IMR-90 (cell line): ENCODE results near the gene LRRC3C. TPM values are rescaled to one million over a fixed set of nuclear protein-coding genes. Genes with fewer than 3 reads are reported as not detected.

ENCODE experiments used
- ATAC-seq: fragments of 200-7000 bp; cut with Tn5 transposase; 2 replicates; pipeline ENCODE4 v1.9.1; 2020; ENCODE audit warnings: low read depth, mild to moderate bottlenecking, moderate library complexity
- BruUV-seq: library from RNA; stranded (reverse); fragments of 400-500 nt; replicated peaks from 2 replicates; lab custom pipeline; 2021; lab: Mats Ljungman, UMichigan
- CTCF ChIA-PET: fragments of 300-600 bp; formaldehyde crosslinking; extraction: SDS; loops from one replicate; lab custom pipeline; 2021; ENCODE audit warnings: antibody characterized with exemption; lab: Yijun Ruan, JAX
- POLR2A ChIA-PET: fragments of 300-600 bp; sonication (Branson Sonifier 250); formaldehyde crosslinking; loops from one replicate; lab custom pipeline; 2022; ENCODE audit warnings: antibody characterized with exemption; ENCODE audit not compliant: unreplicated experiment; lab: Charles Lee
- DNase-seq: peaks from one replicate; pipeline ENCODE4 v3.0.0; 2013
- H2AFZ ChIP-seq: replicated peaks from 2 replicates; pipeline ENCODE3; 2013; ENCODE audit warnings: low read length, mild to moderate bottlenecking; ENCODE audit not compliant: poor library complexity
- H2AK5ac ChIP-seq: 2 replicates; pipeline ENCODE4 v1.6.1; 2013; ENCODE audit warnings: low read depth, low read length, inconsistent platforms
- H2AK9ac ChIP-seq: replicated peaks from 2 replicates; pipeline ENCODE3; 2013; ENCODE audit warnings: mild to moderate bottlenecking, low read depth, low read length, moderate library complexity; ENCODE audit not compliant: poor library complexity
- H2BK120ac ChIP-seq: 2 replicates; pipeline ENCODE4 v1.6.1; 2013; ENCODE audit warnings: low read depth, low read length, inconsistent platforms
- H2BK15ac ChIP-seq: 3 replicates; pipeline ENCODE4 v1.6.1; 2013; ENCODE audit warnings: low read depth, low read length, inconsistent platforms
- H2BK20ac ChIP-seq: 2 replicates; pipeline ENCODE4 v1.6.1; 2013; ENCODE audit warnings: low read depth, mild to moderate bottlenecking, inconsistent platforms, low read length, moderate library complexity
- H2BK5ac ChIP-seq: 2 replicates; pipeline ENCODE4 v1.6.1; 2013; ENCODE audit warnings: mild to moderate bottlenecking, low read depth, low read length, inconsistent platforms; ENCODE audit not compliant: poor library complexity, severe bottlenecking
- H3K14ac ChIP-seq: replicated peaks from 2 replicates; pipeline ENCODE4 v1.6.1; 2013; ENCODE audit warnings: low read depth, low read length, inconsistent platforms
- H3K18ac ChIP-seq: 2 replicates; pipeline ENCODE4 v1.6.1; 2013; ENCODE audit warnings: low read depth, low read length, control low read depth
- H3K23ac ChIP-seq: 2 replicates; pipeline ENCODE4 v1.6.1; 2013; ENCODE audit warnings: low read depth, low read length, inconsistent platforms
- H3K27ac ChIP-seq: 2 replicates; pipeline ENCODE4 v1.5.1; 2013; ENCODE audit warnings: mild to moderate bottlenecking, control low read depth, low read length; ENCODE audit not compliant: insufficient read depth
- H3K27me3 ChIP-seq: 2 replicates; pipeline ENCODE4 v1.6.1; 2013; ENCODE audit warnings: low read length; ENCODE audit not compliant: control insufficient read depth, insufficient read depth
- H3K36me3 ChIP-seq: 2 replicates; pipeline ENCODE4 v1.6.1; 2013; ENCODE audit warnings: low read length, mixed read lengths; ENCODE audit not compliant: control insufficient read depth, insufficient read depth
- H3K4ac ChIP-seq: 2 replicates; pipeline ENCODE4 v1.6.1; 2013; ENCODE audit warnings: low read depth, low read length, inconsistent platforms
- H3K4me1 ChIP-seq: 2 replicates; pipeline ENCODE4 v1.6.1; 2013; ENCODE audit warnings: low read length, mixed read lengths; ENCODE audit not compliant: control insufficient read depth, insufficient read depth
- H3K4me2 ChIP-seq: 2 replicates; pipeline ENCODE4 v1.6.1; 2013; ENCODE audit warnings: low read depth, mild to moderate bottlenecking, control low read depth, low read length, moderate library complexity
- H3K4me3 ChIP-seq: 2 replicates; pipeline ENCODE4 v1.5.1; 2013; ENCODE audit warnings: low read depth, mild to moderate bottlenecking, control low read depth, low read length, moderate library complexity; ENCODE audit not compliant: insufficient read depth
- H3K56ac ChIP-seq: 2 replicates; pipeline ENCODE4 v1.6.1; 2013; ENCODE audit warnings: low read length, inconsistent platforms; ENCODE audit not compliant: insufficient read depth; ENCODE audit errors: extremely low read depth
- H3K79me1 ChIP-seq, 2 experiments: 2 replicates each; pipeline ENCODE4 v1.6.1; 2013; ENCODE audit warnings: low read length in 2 of 2, inconsistent platforms in 1 of 2, low read depth in 1 of 2
- H3K9ac ChIP-seq: 2 replicates; pipeline ENCODE4 v1.6.1; 2013; ENCODE audit warnings: low read depth, low read length, control low read depth
- H3K9me1 ChIP-seq: 2 replicates; pipeline ENCODE4 v1.6.1; 2013; ENCODE audit warnings: low read length, inconsistent platforms; ENCODE audit not compliant: insufficient read depth
- H3K9me3 ChIP-seq: 2 replicates; pipeline ENCODE4 v1.6.1; 2013; ENCODE audit warnings: low read length; ENCODE audit not compliant: control insufficient read depth, insufficient read depth
- H4K20me1 ChIP-seq: 2 replicates; pipeline ENCODE4 v1.6.1; 2013; ENCODE audit warnings: low read length, inconsistent platforms; ENCODE audit not compliant: insufficient read depth
- H4K5ac ChIP-seq: 2 replicates; pipeline ENCODE4 v1.6.1; 2013; ENCODE audit warnings: mild to moderate bottlenecking, low read depth, low read length, control low read depth
- H4K8ac ChIP-seq, 2 experiments: 2 replicates each; pipeline ENCODE4 v1.6.1; 2013; ENCODE audit warnings: low read depth in 2 of 2, low read length in 2 of 2, control low read depth in 1 of 2, inconsistent platforms in 1 of 2
- H4K91ac ChIP-seq: 2 replicates; pipeline ENCODE4 v1.6.1; 2013; ENCODE audit warnings: low read depth, low read length, inconsistent platforms; ENCODE audit not compliant: insufficient read depth
- MAZ ChIP-seq: IDR thresholded peaks from 2 replicates; pipeline ENCODE4 v1.6.1; 2012; ENCODE audit warnings: low read depth, mild to moderate bottlenecking, low read length, improper control_type of control experiment, moderate library complexity, borderline replicate concordance
- RAD21 ChIP-seq: IDR thresholded peaks from 2 replicates; pipeline ENCODE4 v1.6.1; 2012; ENCODE audit warnings: low read length, improper control_type of control experiment
- RFX5 ChIP-seq: IDR thresholded peaks from 2 replicates; pipeline ENCODE4 v1.8.0; 2012; ENCODE audit warnings: low read depth, mild to moderate bottlenecking, low read length, moderate library complexity
- WGBS, 2 experiments: methylation state at CpG; one replicate each; pipeline versions ENCODE4 v1.1.5 to v1.1.7; 2013; ENCODE audit warnings: missing lambda C conversion rate in 2 of 2; ENCODE audit not compliant: insufficient read length in 1 of 2; ENCODE audit errors: extremely low coverage in 2 of 2; 5-methylcytosine and 5-hydroxymethylcytosine counted together
- dilution Hi-C: fragments of 300-500 bp; cut with HindIII; formaldehyde crosslinking; loops from one replicate; pipeline ENCODE4 v1.14.3; 2018; ENCODE audit warnings: low sequenced_read_pairs; ENCODE audit not compliant: unreplicated experiment
- in situ Hi-C: fragments of 300-500 bp; cut with MboI; formaldehyde crosslinking; loops from 3 replicates; pipeline ENCODE4 v1.14.3; 2019; ENCODE audit warnings: low sequenced_read_pairs, inconsistent platforms, mixed read lengths
- intact Hi-C: fragments of 100-400 bp; cut with micrococcal nuclease; formaldehyde crosslinking; loops from 2 replicates; pipeline ENCODE4 v1.10.0; 2022
- polyA plus RNA-seq, 3 experiments: library from polyadenylated mRNA; depleted of rRNA; stranded (reverse); fragments of >200 nt; gene quantifications; 2 replicates each; pipeline ENCODE4 v1.2.3, GENCODE V29; 2012; ENCODE audit warnings: low replicate concordance in 1 of 3
- total RNA-seq: library from RNA; depleted of rRNA; stranded (reverse); fragments of >200 nt; gene quantifications from 2 replicates; pipeline ENCODE4 v1.2.3, GENCODE V29; 2012
- TF ChIP-seq, protein P1 (sequence below): fragments of 150-350 bp; IDR thresholded peaks from 2 replicates; pipeline ENCODE4 v1.6.1; 2017; ENCODE audit warnings: mild to moderate bottlenecking, antibody characterized with exemption, low read length, low read depth

LRRC3C gene
- total and polyA plus RNA-seq, 2 of the 4 experiments (the other 2 are of a cell fraction), result not detected

DNA sequence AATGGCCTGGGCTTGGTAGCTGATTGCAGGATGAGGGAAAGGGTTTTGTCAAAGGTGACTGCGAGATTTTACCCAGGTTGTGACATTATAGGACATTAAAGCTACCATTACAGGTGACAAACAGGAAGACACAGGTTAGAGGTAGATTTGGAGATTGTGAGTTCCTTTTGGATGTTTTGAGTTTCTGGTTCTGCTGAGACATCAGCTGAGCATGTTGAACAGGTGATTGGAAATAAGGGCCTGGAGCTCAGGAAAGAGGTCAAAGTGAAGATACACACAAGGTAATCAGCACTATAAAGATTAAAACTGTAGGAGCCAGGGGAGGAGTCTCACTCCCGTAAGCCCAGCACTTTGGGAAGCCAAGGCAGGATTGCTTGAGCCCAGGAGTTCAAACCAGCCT is 41.2 kb downstream of the LRRC3C start:
- Histone ChIP-seq H2AK5ac (no peak overlapping the region), H2BK15ac (no peak overlapping the region), H3K23ac (peak overlapping the region; percentile 43; the same call in 1 of the 2 replicates), H3K9me3 (no peaks in the 10 kb centered on the region), H3K56ac (no peak overlapping the region), H2BK120ac (no peak overlapping the region), H3K4me2 (no peak overlapping the region), H3K36me3 (no peaks in the 10 kb centered on the region), H2AFZ (no peak overlapping the region), H3K18ac (no peak overlapping the region), H3K27me3 (peaks cover 59% of the 10 kb centered on the region), H4K5ac (no peak overlapping the region), H4K20me1 (no peaks in the 10 kb centered on the region), H3K9ac (no peak overlapping the region), H4K8ac (no peak overlapping the region), H3K4me3 (no peak overlapping the region), H4K91ac (no peak overlapping the region), H3K4ac (no peak overlapping the region), H2BK20ac (no peak overlapping the region), H3K27ac (no peak overlapping the region), H2BK5ac (no peak overlapping the region), H3K79me1 (no peaks in the 10 kb centered on the region), H3K4me1 (no peaks in the 10 kb centered on the region), H3K9me1 (no peaks in the 10 kb centered on the region), H2AK9ac (no peak overlapping the region), H3K14ac (no peak overlapping the region)
- POLR2A ChIA-PET, result no interaction called here
- in situ Hi-C loops, result no loop called here
- ATAC-seq (no peak), DNase-seq (no peak)
- CTCF ChIA-PET, result interaction anchor here (0.7 to 1.2 kb wide), 2 partner anchors 9 to 10 kb away, joined by 3 read pairs; no protein-coding TSS in a partner anchor
- 80% methylated on average over 1 of the region's 2 CpGs; no CpG with 5 or more reads in 1 of the 2 experiments for WGBS, 2 experiments
- BruUV-seq, result no TSS peak
- TF ChIP-seq RFX5, result no peak
- no peak for TF ChIP-seq MAZ
- TF ChIP-seq RAD21, result no peak
- TF ChIP-seq, protein P1, sequence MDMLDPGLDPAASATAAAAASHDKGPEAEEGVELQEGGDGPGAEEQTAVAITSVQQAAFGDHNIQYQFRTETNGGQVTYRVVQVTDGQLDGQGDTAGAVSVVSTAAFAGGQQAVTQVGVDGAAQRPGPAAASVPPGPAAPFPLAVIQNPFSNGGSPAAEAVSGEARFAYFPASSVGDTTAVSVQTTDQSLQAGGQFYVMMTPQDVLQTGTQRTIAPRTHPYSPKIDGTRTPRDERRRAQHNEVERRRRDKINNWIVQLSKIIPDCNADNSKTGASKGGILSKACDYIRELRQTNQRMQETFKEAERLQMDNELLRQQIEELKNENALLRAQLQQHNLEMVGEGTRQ, result no peak
- dilution Hi-C loops, result no loop called here
- intact Hi-C loops, result no loop called here
